OCI-LY3 (cell line): ENCODE results near the gene LETMD1.

Source experiments
- H2AFZ ChIP-seq: fragments of 200-600, 300-600 bp; shearing (Covaris generic); 2 replicates; pipeline ENCODE4 v1.6.0; 2014; ENCODE audit warnings: antibody characterized with exemption, low read depth, low read length
- H3K27ac ChIP-seq: fragments of 200-600, 300-600 bp; sonication (generic); 2 replicates; pipeline ENCODE4 v1.5.1; 2014; ENCODE audit warnings: mild to moderate bottlenecking, low read length, moderate library complexity, mixed read lengths
- H3K27me3 ChIP-seq: fragments of 200-600, 300-600 bp; sonication (generic); 2 replicates; pipeline ENCODE4 v1.6.1; 2014; ENCODE audit warnings: low read depth, low read length, mixed read lengths
- H3K36me3 ChIP-seq: fragments of 200-600, 300-600 bp; sonication (generic); replicated peaks from 2 replicates; pipeline ENCODE3; 2014; ENCODE audit warnings: low read depth, low read length, mixed read lengths
- H3K4me1 ChIP-seq: fragments of 300-600, 200-600 bp; sonication (generic); 2 replicates; pipeline ENCODE4 v1.6.1; 2014; ENCODE audit warnings: low read length, mixed read lengths
- H3K4me2 ChIP-seq: fragments of 200-600, 300-600 bp; sonication (generic); 2 replicates; pipeline ENCODE4 v1.6.1; 2014; ENCODE audit warnings: low read length, mixed read lengths
- H3K4me3 ChIP-seq: fragments of 300-600, 200-600 bp; sonication (generic); 2 replicates; pipeline ENCODE4 v1.5.1; 2014; ENCODE audit warnings: antibody characterized with exemption, mild to moderate bottlenecking, low read length, moderate library complexity
- H3K79me2 ChIP-seq: fragments of 300-600, 200-600 bp; shearing (Covaris generic); 2 replicates; pipeline ENCODE4 v1.6.1; 2014; ENCODE audit warnings: mild to moderate bottlenecking, low read length, mixed read lengths
- H3K9ac ChIP-seq: fragments of 300-600, 200-600 bp; shearing (Covaris generic); 2 replicates; pipeline ENCODE4 v1.6.0; 2014; ENCODE audit warnings: mild to moderate bottlenecking, low read length, moderate library complexity
- H3K9me3 ChIP-seq: fragments of 200-600, 300-600 bp; shearing (Covaris generic); 2 replicates; pipeline ENCODE4 v1.6.1; 2014; ENCODE audit warnings: low read length, mixed read lengths; ENCODE audit not compliant: insufficient read depth
- H4K20me1 ChIP-seq: fragments of 200-600, 300-600 bp; sonication (generic); 2 replicates; pipeline ENCODE4 v1.6.1; 2016; ENCODE audit warnings: low read length, mixed read lengths; ENCODE audit not compliant: insufficient read depth
- CTCF ChIP-seq: fragments of 200-600, 300-600 bp; sonication (generic); IDR thresholded peaks from 2 replicates; pipeline ENCODE4 v1.5.1; 2014; ENCODE audit warnings: antibody characterized with exemption, low read length, low read depth
- EZH2phosphoT487 ChIP-seq: fragments of 200-600 bp; shearing (Covaris generic); IDR thresholded peaks from 2 replicates; pipeline ENCODE4 v1.6.1; 2018; ENCODE audit warnings: antibody characterized with exemption, mixed run types, low read depth

The LETMD1 gene

GRCh38 chr12:51103977-51104376, 55.9 kb downstream of the LETMD1 start:
- H3K4me1 ChIP-seq, result no peaks in the 10 kb centered on the region
- no peaks in the 10 kb centered on the region for H3K79me2 ChIP-seq
- no peaks in the 10 kb centered on the region for H3K9me3 ChIP-seq
- no peaks in the 10 kb centered on the region for H3K27me3 ChIP-seq
- H4K20me1 ChIP-seq, result no peaks in the 10 kb centered on the region
- no peak overlapping the region for H3K4me3 ChIP-seq
- TF ChIP-seq CTCF (no peak), EZH2phosphoT487 (no peak)
- no peak overlapping the region for H3K9ac ChIP-seq
- no peak overlapping the region for H3K27ac ChIP-seq
- no peak overlapping the region for H2AFZ ChIP-seq
- H3K36me3 ChIP-seq, result peaks cover 46% of the 10 kb centered on the region
- H3K4me2 ChIP-seq, result no peak overlapping the region

DNA sequence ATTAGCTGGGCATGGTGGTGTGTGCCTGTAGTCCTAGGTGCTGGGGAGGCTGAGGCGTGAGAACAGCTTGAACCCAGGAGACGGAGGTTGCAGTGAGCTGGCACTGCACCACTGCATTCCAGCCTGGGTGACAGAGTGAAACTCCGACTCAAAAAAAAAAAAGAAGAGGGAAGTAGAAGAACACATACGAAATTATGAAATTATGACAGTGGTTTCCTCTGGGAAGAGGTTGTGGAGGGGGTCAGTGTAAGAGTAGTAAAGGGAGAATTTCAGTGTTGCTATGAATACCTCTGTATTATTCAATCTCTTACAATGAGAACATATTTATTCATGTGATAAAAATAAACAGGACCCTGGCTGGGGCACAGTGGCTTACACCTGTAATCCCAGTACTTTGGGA, 60.0 kb downstream of the LETMD1 start:
- Histone ChIP-seq H3K4me3 (no peak overlapping the region), H3K79me2 (no peaks in the 10 kb centered on the region), H3K9ac (no peak overlapping the region), H3K27ac (no peak overlapping the region), H3K4me1 (no peaks in the 10 kb centered on the region), H2AFZ (no peak overlapping the region), H3K9me3 (no peaks in the 10 kb centered on the region), H4K20me1 (no peaks in the 10 kb centered on the region), H3K4me2 (no peak overlapping the region), H3K36me3 (peaks cover 38% of the 10 kb centered on the region), H3K27me3 (no peaks in the 10 kb centered on the region)
- TF ChIP-seq EZH2phosphoT487 (no peak), CTCF (no peak)
